WTC11 (cell line): ENCODE results near the gene C2orf76. TPM values are rescaled to one million over a fixed set of nuclear protein-coding genes. Genes with fewer than 3 reads are reported as not detected.

ENCODE experiments used
- ATAC-seq: fragments of 200-7000 bp; cut with Tn5 transposase; 2 replicates; pipeline ENCODE4 v1.10.0; 2021; ENCODE audit warnings: mild to moderate bottlenecking, moderate library complexity
- CTCF ChIA-PET: fragments of 300-600 bp; sonication (Branson Sonifier 250); formaldehyde crosslinking; loops from one replicate; lab custom pipeline; 2021; ENCODE audit warnings: antibody characterized with exemption; lab: Charles Lee
- POLR2A ChIA-PET: fragments of 350-600 bp; sonication (Branson Sonifier 250); formaldehyde crosslinking; loops from one replicate; lab custom pipeline; 2021; ENCODE audit warnings: antibody characterized with exemption; lab: Charles Lee
- DNase-seq: peaks from one replicate; pipeline ENCODE4 v3.0.0; 2021; ENCODE audit warnings: low spot score
- H3K27ac Mint-ChIP-seq: 2 replicates; pipeline ENCODE4 v1.8.0; 2021; ENCODE audit warnings: mixed read lengths
- H3K27me3 Mint-ChIP-seq: 2 replicates; pipeline ENCODE4 v1.8.0; 2021; ENCODE audit warnings: low read depth, mild to moderate bottlenecking, moderate library complexity, mixed read lengths
- H3K36me3 Mint-ChIP-seq: 2 replicates; pipeline ENCODE4 v1.8.0; 2021; ENCODE audit warnings: mixed read lengths
- H3K4me1 Mint-ChIP-seq: 2 replicates; pipeline ENCODE4 v1.8.0; 2022; ENCODE audit warnings: mixed read lengths
- H3K4me3 Mint-ChIP-seq: 2 replicates; pipeline ENCODE4 v1.8.0; 2021; ENCODE audit warnings: mild to moderate bottlenecking, moderate library complexity, mixed read lengths
- H3K9me3 Mint-ChIP-seq: 2 replicates; pipeline ENCODE4 v1.8.0; 2021; ENCODE audit warnings: mixed read lengths
- ATF6 ChIP-seq: sonication (generic); formaldehyde crosslinking; IDR thresholded peaks from 2 replicates; pipeline ENCODE4 v1.8.1; 2023; ENCODE audit warnings: mild to moderate bottlenecking, missing genetic modification reagents
- CREM ChIP-seq: sonication (generic); formaldehyde crosslinking; IDR thresholded peaks from 2 replicates; pipeline ENCODE4 v1.8.1; 2022; ENCODE audit warnings: mild to moderate bottlenecking, missing genetic modification reagents, moderate library complexity
- CTCF ChIP-seq: fragments of 200-600 bp; IDR thresholded peaks from 2 replicates; pipeline ENCODE4 v1.8.0; 2022; ENCODE audit warnings: antibody characterized with exemption
- E2F4 ChIP-seq: sonication (generic); formaldehyde crosslinking; IDR thresholded peaks from 2 replicates; pipeline ENCODE4 v1.8.1; 2022; ENCODE audit warnings: low read depth, mild to moderate bottlenecking, moderate library complexity, missing genetic modification reagents, borderline replicate concordance
- EMX1 ChIP-seq: fragments of 250-450 bp; sonication (Bioruptor Pico); IDR thresholded peaks from 2 replicates; pipeline ENCODE4 v1.8.0; 2021; ENCODE audit warnings: mild to moderate bottlenecking
- ETV6 ChIP-seq: sonication (generic); formaldehyde crosslinking; IDR thresholded peaks from 2 replicates; pipeline ENCODE4 v1.8.1; 2022; ENCODE audit warnings: mild to moderate bottlenecking, missing genetic modification reagents
- FOXJ3 ChIP-seq: sonication (generic); formaldehyde crosslinking; IDR thresholded peaks from 2 replicates; pipeline ENCODE4 v1.9.0; 2021; ENCODE audit warnings: missing genetic modification reagents, mild to moderate bottlenecking, borderline replicate concordance
- GTF2I ChIP-seq: fragments of 250-450 bp; sonication (Bioruptor Pico); conservative IDR thresholded peaks from 2 replicates; pipeline ENCODE4 v1.4.0; 2021; ENCODE audit warnings: mild to moderate bottlenecking
- KAT7 ChIP-seq: sonication (generic); formaldehyde crosslinking; IDR thresholded peaks from 2 replicates; pipeline ENCODE4 v1.8.1; 2023; ENCODE audit warnings: missing genetic modification reagents, mild to moderate bottlenecking, borderline replicate concordance
- MXD4 ChIP-seq: fragments of 250-450 bp; sonication (Bioruptor Pico); IDR thresholded peaks from 2 replicates; pipeline ENCODE4 v1.8.0; 2021; ENCODE audit warnings: mild to moderate bottlenecking, moderate library complexity, borderline replicate concordance
- NFE2L1 ChIP-seq: sonication (generic); formaldehyde crosslinking; IDR thresholded peaks from 2 replicates; pipeline ENCODE4 v1.8.1; 2023; ENCODE audit warnings: missing genetic modification reagents
- NR1H2 ChIP-seq: sonication (generic); formaldehyde crosslinking; IDR thresholded peaks from 2 replicates; pipeline ENCODE4 v1.9.0; 2021; ENCODE audit warnings: mild to moderate bottlenecking, moderate library complexity, missing genetic modification reagents
- OVOL2 ChIP-seq: fragments of 250-450 bp; sonication (Bioruptor Pico); IDR thresholded peaks from 2 replicates; pipeline ENCODE4 v1.9.0; 2021; ENCODE audit warnings: mild to moderate bottlenecking, borderline replicate concordance
- ZBTB21 ChIP-seq: sonication (generic); formaldehyde crosslinking; IDR thresholded peaks from 2 replicates; pipeline ENCODE4 v1.8.1; 2023; ENCODE audit warnings: mild to moderate bottlenecking, missing genetic modification reagents, borderline replicate concordance
- ZNF263 ChIP-seq: sonication (generic); formaldehyde crosslinking; IDR thresholded peaks from 2 replicates; pipeline ENCODE4 v1.8.1; 2022; ENCODE audit warnings: low read depth, mild to moderate bottlenecking, moderate library complexity, missing genetic modification reagents
- ZNF317 ChIP-seq: sonication (generic); formaldehyde crosslinking; IDR thresholded peaks from 2 replicates; pipeline ENCODE4 v1.8.1; 2023; ENCODE audit warnings: low read depth, mild to moderate bottlenecking, moderate library complexity, missing genetic modification reagents, borderline replicate concordance
- ZNF423 ChIP-seq: fragments of 250-450 bp; sonication (Bioruptor Pico); IDR thresholded peaks from 2 replicates; pipeline ENCODE4 v2.1.2; 2022; ENCODE audit warnings: mild to moderate bottlenecking, moderate library complexity
- ZNF512 ChIP-seq: sonication (generic); formaldehyde crosslinking; IDR thresholded peaks from 2 replicates; pipeline ENCODE4 v1.8.1; 2022; ENCODE audit warnings: missing genetic modification reagents, borderline replicate concordance
- ZNF671 ChIP-seq: fragments of 250-450 bp; sonication (Bioruptor Pico); IDR thresholded peaks from 2 replicates; pipeline ENCODE4 v1.8.0; 2021; ENCODE audit warnings: mild to moderate bottlenecking
- total RNA-seq: library from RNA; stranded (reverse); gene quantifications from 3 replicates; pipeline ENCODE4 v1.2.3, GENCODE V29; 2021
- TF ChIP-seq, protein P1 (sequence below): sonication (generic); formaldehyde crosslinking; IDR thresholded peaks from 2 replicates; pipeline ENCODE4 v1.8.0; 2023; ENCODE audit warnings: missing genetic modification reagents
- TF ChIP-seq, protein P2 (sequence below): sonication (generic); formaldehyde crosslinking; IDR thresholded peaks from 2 replicates; pipeline ENCODE4 v1.8.1; 2023; ENCODE audit warnings: mild to moderate bottlenecking, missing genetic modification reagents, moderate library complexity
- TF ChIP-seq, protein P3 (sequence below): sonication (generic); formaldehyde crosslinking; IDR thresholded peaks from 2 replicates; pipeline ENCODE4 v1.8.1; 2023; ENCODE audit warnings: mild to moderate bottlenecking, missing genetic modification reagents, moderate library complexity

C2orf76 gene
- total RNA-seq, 1 experiment from 2014 or later: 4.4 TPM

DNA sequence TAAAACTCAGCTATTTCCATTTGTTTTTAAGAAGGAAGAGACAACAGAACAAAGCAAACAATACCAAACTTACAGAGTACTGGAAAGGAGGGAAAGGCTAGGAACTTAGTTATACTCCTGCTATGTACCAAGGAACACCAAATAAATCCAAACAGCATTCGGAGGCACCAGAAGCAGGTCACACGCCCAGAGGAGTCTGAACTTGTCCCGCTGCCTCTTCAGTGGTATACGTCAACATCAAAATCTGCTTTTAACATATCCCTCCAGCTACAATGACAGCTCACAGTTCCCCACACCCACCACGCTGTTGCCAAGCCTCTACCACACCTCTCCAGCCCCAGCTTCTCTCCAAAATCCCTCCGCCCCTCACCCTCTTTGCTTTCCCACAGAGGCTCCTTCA lies 17.3 kb downstream of the C2orf76 start:
- H3K4me1 Mint-ChIP-seq: peaks cover 14% of the 10 kb centered on the region
- TF ChIP-seq E2F4 (CRISPR knock-in tag) (no peak), KAT7 (CRISPR knock-in tag) (no peak), CREM (CRISPR knock-in tag) (no peak), NFE2L1 (CRISPR knock-in tag) (no peak), NR1H2 (CRISPR knock-in tag) (no peak)
- ChIA-PET CTCF (interaction anchor here (1.4 to 2.5 kb wide), 4 partner anchors 36 to 127 kb away, joined by 4 to 17 read pairs (median 7); no protein-coding TSS in a partner anchor), POLR2A (interaction anchor here (0.7 kb wide), 1 partner anchor 17 kb away, joined by 5 read pairs; the partner anchor contains the start of genes C2orf76 and DBI)
- ATAC-seq (no peak), DNase-seq (no peak)
- no peaks in the 10 kb centered on the region; the same call in 1 of the 2 replicates for H3K27me3 Mint-ChIP-seq
- no peak overlapping the region for H3K4me3 Mint-ChIP-seq
- H3K36me3 Mint-ChIP-seq: no peaks in the 10 kb centered on the region
- H3K27ac Mint-ChIP-seq: no peak overlapping the region
- H3K9me3 Mint-ChIP-seq: peaks cover 5% of the 10 kb centered on the region

DNA sequence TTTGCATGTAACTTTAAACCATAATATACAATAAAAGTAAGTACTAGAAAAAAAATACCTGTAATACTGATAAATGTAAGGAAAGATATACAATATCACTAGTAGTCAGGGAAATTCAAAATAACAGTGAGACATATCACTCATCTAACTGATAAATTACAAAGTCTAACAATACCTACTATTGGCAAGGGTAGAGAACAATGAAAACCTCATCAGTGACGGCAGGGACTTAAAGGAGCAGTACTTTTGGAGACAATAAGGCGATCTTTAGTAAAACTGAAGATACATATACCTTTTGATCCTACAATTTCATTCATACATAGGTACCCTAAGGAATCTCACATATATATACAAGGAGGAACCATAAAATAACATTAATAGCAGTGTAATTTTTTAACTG lies 24.9 kb downstream of the C2orf76 start:
- Mint-ChIP-seq H3K4me1 (no peaks in the 10 kb centered on the region), H3K36me3 (no peaks in the 10 kb centered on the region), H3K27ac (no peak overlapping the region), H3K9me3 (no peaks in the 10 kb centered on the region; the same call in 1 of the 2 replicates), H3K4me3 (no peak overlapping the region), H3K27me3 (no peaks in the 10 kb centered on the region; the same call in 1 of the 2 replicates)
- POLR2A ChIA-PET: no interaction called here
- DNase-seq: no peak
- CTCF ChIA-PET: no interaction called here
- no peak for TF ChIP-seq MXD4
- TF ChIP-seq ZNF512 (CRISPR knock-in tag): no peak
- no peak for TF ChIP-seq FOXJ3 (CRISPR knock-in tag)
- TF ChIP-seq ZBTB21 (CRISPR knock-in tag): no peak
- TF ChIP-seq OVOL2 (CRISPR knock-in tag): no peak
- TF ChIP-seq GTF2I (CRISPR knock-in tag): no peak
- no peak for TF ChIP-seq EMX1
- TF ChIP-seq, protein P1, sequence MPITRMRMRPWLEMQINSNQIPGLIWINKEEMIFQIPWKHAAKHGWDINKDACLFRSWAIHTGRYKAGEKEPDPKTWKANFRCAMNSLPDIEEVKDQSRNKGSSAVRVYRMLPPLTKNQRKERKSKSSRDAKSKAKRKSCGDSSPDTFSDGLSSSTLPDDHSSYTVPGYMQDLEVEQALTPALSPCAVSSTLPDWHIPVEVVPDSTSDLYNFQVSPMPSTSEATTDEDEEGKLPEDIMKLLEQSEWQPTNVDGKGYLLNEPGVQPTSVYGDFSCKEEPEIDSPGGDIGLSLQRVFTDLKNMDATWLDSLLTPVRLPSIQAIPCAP (CRISPR knock-in tag): no peak
- no peak for TF ChIP-seq ZNF317 (CRISPR knock-in tag)
- no peak for TF ChIP-seq ZNF263 (CRISPR knock-in tag)
- TF ChIP-seq, protein P2, sequence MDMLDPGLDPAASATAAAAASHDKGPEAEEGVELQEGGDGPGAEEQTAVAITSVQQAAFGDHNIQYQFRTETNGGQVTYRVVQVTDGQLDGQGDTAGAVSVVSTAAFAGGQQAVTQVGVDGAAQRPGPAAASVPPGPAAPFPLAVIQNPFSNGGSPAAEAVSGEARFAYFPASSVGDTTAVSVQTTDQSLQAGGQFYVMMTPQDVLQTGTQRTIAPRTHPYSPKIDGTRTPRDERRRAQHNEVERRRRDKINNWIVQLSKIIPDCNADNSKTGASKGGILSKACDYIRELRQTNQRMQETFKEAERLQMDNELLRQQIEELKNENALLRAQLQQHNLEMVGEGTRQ (CRISPR knock-in tag): no peak
- no peak for TF ChIP-seq E2F4 (CRISPR knock-in tag)
- no peak for TF ChIP-seq ETV6 (CRISPR knock-in tag)
- TF ChIP-seq ZNF423 (CRISPR knock-in tag): no peak
- no peak for TF ChIP-seq CTCF
- no peak for TF ChIP-seq ZNF671
- no peak for TF ChIP-seq KAT7 (CRISPR knock-in tag)
- no peak for TF ChIP-seq ATF6
- TF ChIP-seq, protein P3, sequence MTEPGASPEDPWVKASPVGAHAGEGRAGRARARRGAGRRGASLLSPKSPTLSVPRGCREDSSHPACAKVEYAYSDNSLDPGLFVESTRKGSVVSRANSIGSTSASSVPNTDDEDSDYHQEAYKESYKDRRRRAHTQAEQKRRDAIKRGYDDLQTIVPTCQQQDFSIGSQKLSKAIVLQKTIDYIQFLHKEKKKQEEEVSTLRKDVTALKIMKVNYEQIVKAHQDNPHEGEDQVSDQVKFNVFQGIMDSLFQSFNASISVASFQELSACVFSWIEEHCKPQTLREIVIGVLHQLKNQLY: no peak
- no peak for ATAC-seq
